Activated CD4-positive, alpha-beta T cell treated with anti-CD3 and anti-CD28 coated beads, Interleukin-2, amount 10 ng/mL, durations not matched to agents 7 days and 5 days (primary cell): ENCODE measurements around the gene LRRC7. TPM values are rescaled to one million over a fixed set of nuclear protein-coding genes. Genes with fewer than 3 reads are reported as not detected.

ENCODE experiments used
- CTCF ChIA-PET: fragments of 350-600 bp; sonication (Branson Sonifier 250); formaldehyde crosslinking; loops from one replicate; lab custom pipeline; 2021; ENCODE audit warnings: antibody characterized with exemption; lab: Charles Lee
- POLR2A ChIA-PET: fragments of 350-600 bp; sonication (Branson Sonifier 250); formaldehyde crosslinking; loops from one replicate; lab custom pipeline; 2021; ENCODE audit warnings: antibody characterized with exemption; lab: Charles Lee
- DNase-seq: peaks from one replicate; pipeline ENCODE4 v3.0.0-alpha.2; 2020
- H3K27ac Mint-ChIP-seq: one replicate; pipeline ENCODE4 v1.8.0; 2021; ENCODE audit warnings: mild to moderate bottlenecking, moderate library complexity, mixed read lengths
- H3K27me3 Mint-ChIP-seq: one replicate; pipeline ENCODE4 v1.8.0; 2021; ENCODE audit warnings: mixed read lengths
- H3K36me3 Mint-ChIP-seq: one replicate; pipeline ENCODE4 v1.8.0; 2021; ENCODE audit warnings: low read depth, mixed read lengths
- H3K4me1 Mint-ChIP-seq: one replicate; pipeline ENCODE4 v1.8.0; 2021; ENCODE audit warnings: mixed read lengths
- H3K4me3 Mint-ChIP-seq: one replicate; pipeline ENCODE4 v1.8.0; 2021; ENCODE audit warnings: mild to moderate bottlenecking, moderate library complexity, mixed read lengths
- H3K9me3 Mint-ChIP-seq: one replicate; pipeline ENCODE4 v1.8.0; 2021; ENCODE audit warnings: mixed read lengths
- total RNA-seq, 2 experiments: library from RNA; stranded (reverse); gene quantifications; one replicate each; pipeline ENCODE4 v1.2.3, GENCODE V29; 2021

The LRRC7 gene
- total RNA-seq, 2 experiments from 2014 or later, result not detected

DNA sequence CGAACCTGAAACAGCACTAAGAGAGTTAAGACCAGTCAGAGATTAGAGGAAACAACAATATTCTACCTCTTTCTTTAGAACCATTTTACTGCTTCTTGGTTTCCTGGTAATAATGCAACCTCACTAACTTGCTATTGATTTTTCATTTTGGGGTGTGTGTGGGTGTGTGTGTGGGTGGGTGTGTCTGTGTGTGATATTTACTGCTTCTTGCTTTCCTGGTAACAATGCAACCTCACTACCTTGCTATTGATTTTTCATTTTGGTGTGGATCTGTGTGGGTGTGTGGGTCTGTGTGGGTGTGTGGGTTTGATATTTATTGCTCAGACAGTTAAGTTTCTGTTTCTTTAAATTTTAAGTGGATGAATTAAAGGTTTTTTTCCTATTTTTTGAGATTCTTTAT is 208.8 kb downstream of the LRRC7 start:
- DNase-seq, result no peak
- Mint-ChIP-seq H3K27ac (no peak overlapping the region), H3K9me3 (no peaks in the 10 kb centered on the region), H3K4me1 (no peaks in the 10 kb centered on the region), H3K4me3 (no peak overlapping the region), H3K27me3 (no peaks in the 10 kb centered on the region), H3K36me3 (no peaks in the 10 kb centered on the region)
- POLR2A ChIA-PET, result no interaction called here
- CTCF ChIA-PET, result no interaction called here

DNA sequence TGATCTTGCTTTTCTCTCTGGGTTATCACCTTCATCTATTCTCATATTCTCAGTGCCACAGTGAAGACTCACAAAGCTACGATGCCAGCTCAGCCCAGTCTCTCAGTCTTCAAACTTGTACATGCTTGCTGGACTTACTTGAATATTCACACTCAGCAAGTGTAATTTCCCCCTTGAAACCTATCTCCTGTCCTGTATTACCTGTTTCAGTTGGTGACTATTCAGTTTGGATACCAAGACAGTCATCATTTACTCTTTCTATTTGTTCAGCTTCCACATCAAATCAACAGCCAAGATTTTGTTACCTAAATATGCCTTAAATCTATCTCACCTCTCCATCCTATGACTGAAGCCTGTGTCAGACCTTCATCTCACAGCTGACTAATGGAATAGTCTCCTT is 209.7 kb downstream of the LRRC7 start:
- Mint-ChIP-seq H3K4me3 (no peak overlapping the region), H3K36me3 (no peaks in the 10 kb centered on the region), H3K4me1 (no peaks in the 10 kb centered on the region), H3K27me3 (no peaks in the 10 kb centered on the region), H3K27ac (no peak overlapping the region), H3K9me3 (no peaks in the 10 kb centered on the region)
- no peak for DNase-seq
- CTCF ChIA-PET, result no interaction called here
- POLR2A ChIA-PET, result no interaction called here

DNA sequence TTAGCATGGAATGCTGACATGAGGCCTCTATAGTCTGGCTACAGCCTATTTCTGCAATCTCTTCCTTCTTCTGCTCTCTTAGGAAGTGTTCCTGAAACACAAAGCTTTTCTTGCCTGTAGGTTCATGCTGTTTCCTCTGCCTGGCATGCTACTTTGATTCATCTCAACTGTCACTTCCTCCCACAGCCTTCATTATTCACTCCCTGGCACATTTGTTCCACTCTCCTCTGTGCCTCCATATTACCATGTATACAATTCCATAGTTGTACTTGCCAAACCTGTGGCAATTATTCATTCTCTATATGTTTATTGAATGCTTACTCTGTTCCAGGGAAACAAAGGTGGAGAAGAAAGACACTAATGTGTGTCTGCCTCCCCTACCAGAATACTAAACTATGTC is 210.2 kb downstream of the LRRC7 start:
- H3K36me3 Mint-ChIP-seq, result no peaks in the 10 kb centered on the region
- CTCF ChIA-PET, result no interaction called here
- no peaks in the 10 kb centered on the region for H3K4me1 Mint-ChIP-seq
- DNase-seq, result no peak
- H3K27me3 Mint-ChIP-seq, result no peaks in the 10 kb centered on the region
- H3K4me3 Mint-ChIP-seq, result no peak overlapping the region
- no peak overlapping the region for H3K27ac Mint-ChIP-seq
- peaks cover under 1% of the 10 kb centered on the region for H3K9me3 Mint-ChIP-seq
- POLR2A ChIA-PET, result no interaction called here

DNA sequence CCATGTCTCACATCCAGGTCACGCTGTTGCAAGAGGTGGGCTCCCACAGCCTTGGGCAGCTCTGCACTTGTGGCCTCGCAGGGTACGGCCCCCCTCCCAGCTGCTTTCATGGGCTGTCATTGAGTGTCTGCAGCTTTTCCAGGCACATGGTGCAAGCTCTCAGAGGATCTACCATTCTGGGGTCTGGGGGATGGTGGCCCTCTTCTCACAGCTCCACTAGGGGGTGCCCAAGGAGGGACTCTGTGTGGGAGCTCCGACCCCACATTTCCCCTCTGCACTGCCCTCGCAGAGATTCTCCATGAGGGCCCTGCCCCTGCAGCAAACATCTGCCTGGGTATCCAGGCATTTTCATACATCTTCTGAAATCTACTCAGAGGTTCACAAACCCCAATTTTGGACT is 219.4 kb downstream of the LRRC7 start:
- DNase-seq, result no peak
- Mint-ChIP-seq H3K9me3 (peaks cover 3% of the 10 kb centered on the region), H3K36me3 (no peaks in the 10 kb centered on the region), H3K27ac (no peak overlapping the region), H3K4me3 (no peak overlapping the region), H3K27me3 (peaks cover 2% of the 10 kb centered on the region), H3K4me1 (no peaks in the 10 kb centered on the region)
- POLR2A ChIA-PET, result no interaction called here
- CTCF ChIA-PET, result interaction anchor here (1.2 kb wide), 1 partner anchor 8 kb away, joined by 3 read pairs; no protein-coding TSS in a partner anchor

DNA sequence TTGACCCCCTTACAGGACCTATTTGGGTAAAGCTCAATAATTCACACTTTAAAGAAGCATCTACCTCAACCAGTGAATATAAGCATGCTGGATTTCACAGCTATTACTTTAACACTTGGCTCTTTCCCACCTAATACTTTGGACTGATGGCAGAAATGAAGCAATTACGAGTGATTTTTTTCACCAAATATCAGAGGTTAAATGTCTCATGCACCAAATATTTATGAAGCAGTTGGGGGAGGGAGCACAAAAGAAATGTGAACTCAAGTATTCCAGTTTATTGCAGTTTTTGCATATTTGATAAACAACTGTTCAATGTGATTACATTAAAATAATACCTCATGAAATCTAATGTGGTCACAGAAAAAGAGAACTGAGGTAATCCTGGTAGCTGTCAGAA is 223.6 kb downstream of the LRRC7 start:
- ChIA-PET POLR2A (no interaction called here), CTCF (no interaction called here)
- H3K9me3 Mint-ChIP-seq, result no peaks in the 10 kb centered on the region
- H3K4me1 Mint-ChIP-seq, result no peaks in the 10 kb centered on the region
- H3K4me3 Mint-ChIP-seq, result no peak overlapping the region
- H3K36me3 Mint-ChIP-seq, result no peaks in the 10 kb centered on the region
- DNase-seq, result no peak
- H3K27ac Mint-ChIP-seq, result no peak overlapping the region
- peaks cover 2% of the 10 kb centered on the region for H3K27me3 Mint-ChIP-seq

DNA sequence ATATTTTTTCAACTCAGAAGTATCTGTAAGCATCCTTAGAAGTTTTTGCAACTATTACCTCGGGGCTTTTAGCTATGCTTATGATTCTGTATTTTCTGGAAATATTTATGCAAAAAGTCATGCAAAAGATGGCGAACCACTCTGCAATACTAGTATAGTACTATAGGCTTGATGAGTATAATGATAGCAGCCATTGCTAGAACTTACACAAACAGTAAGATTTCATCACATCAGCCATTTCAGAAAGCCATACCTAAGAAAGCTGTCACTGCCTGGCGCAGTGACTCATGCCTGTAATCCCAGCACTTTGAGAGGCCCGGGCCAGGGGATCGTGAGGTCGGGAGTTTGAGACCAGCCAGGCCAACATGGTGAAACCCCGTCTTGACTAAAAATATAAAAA is 227.1 kb downstream of the LRRC7 start:
- Mint-ChIP-seq H3K9me3 (no peaks in the 10 kb centered on the region), H3K27me3 (peaks cover 2% of the 10 kb centered on the region), H3K4me1 (no peaks in the 10 kb centered on the region), H3K27ac (no peak overlapping the region), H3K4me3 (no peak overlapping the region), H3K36me3 (no peaks in the 10 kb centered on the region)
- ChIA-PET CTCF (no interaction called here), POLR2A (no interaction called here)
- DNase-seq, result no peak

DNA sequence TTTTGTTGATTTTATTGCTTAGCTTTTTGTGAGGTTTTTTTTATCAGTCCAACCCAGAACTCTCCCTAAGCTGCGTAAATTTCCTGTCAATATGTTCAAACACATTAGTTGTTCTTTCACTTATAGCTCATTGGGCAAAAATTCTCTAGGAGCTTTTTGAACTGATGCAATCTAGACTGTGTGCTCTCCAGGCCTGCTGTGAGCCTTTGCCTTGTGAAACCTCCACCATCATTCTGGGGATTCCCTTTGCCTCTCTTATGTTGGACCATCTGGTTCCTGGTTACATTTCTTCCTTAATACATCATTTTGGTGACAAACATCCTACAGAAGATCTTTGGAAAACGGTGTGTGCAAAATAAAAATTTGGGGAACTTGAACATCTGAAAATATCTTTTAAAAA is 247.2 kb downstream of the LRRC7 start:
- Mint-ChIP-seq H3K4me3 (no peak overlapping the region), H3K9me3 (no peaks in the 10 kb centered on the region), H3K27me3 (no peaks in the 10 kb centered on the region), H3K36me3 (no peaks in the 10 kb centered on the region), H3K4me1 (no peaks in the 10 kb centered on the region), H3K27ac (no peak overlapping the region)
- ChIA-PET POLR2A (no interaction called here), CTCF (no interaction called here)
- DNase-seq, result no peak

DNA sequence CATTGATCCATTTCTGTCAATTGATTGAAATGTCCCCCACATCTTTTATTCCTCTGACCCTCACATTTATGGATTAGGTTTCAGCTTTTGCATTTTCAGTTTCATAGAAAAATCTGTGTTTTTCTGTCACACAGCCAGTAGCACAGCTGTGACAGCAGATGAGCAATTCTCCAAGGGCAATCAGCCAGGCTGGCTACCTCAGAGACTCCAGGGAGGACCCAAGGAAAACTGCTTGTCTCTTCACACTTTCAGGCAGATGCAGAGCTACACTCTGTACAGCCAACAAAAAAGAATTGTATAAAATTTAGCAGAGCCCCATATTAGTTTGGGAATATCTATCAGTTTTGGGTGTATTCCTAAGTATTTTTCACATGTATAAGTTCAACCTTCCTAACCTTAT is 257.2 kb downstream of the LRRC7 start:
- CTCF ChIA-PET, result no interaction called here
- H3K27ac Mint-ChIP-seq, result no peak overlapping the region

DNA sequence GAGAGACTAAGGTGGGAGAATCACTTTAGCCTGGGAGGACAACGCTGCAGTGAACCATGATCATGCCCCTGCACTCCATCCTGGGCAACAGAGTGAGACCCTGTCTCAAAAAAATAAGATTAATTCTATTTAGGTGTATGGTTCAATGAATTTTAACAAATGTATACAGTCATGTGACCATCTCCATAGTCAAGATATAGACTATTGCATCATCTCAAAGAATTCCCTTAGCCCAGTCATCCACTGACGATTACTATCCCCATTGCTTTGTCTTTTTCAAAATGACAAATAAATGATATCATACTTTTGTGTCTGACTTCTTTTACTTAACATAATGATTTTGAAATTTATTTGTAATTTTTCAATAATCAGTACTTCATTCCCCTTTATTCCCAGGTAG is 260.0 kb downstream of the LRRC7 start:
- Mint-ChIP-seq H3K4me3 (no peak overlapping the region), H3K27me3 (no peaks in the 10 kb centered on the region), H3K4me1 (no peaks in the 10 kb centered on the region), H3K9me3 (no peaks in the 10 kb centered on the region), H3K27ac (no peak overlapping the region), H3K36me3 (no peaks in the 10 kb centered on the region)
- ChIA-PET POLR2A (no interaction called here), CTCF (interaction anchor here (1.0 kb wide), 1 partner anchor 26 kb away, joined by 3 read pairs; no protein-coding TSS in a partner anchor)
- DNase-seq, result no peak

More for the DNA sequence above, 257.2 kb downstream of the LRRC7 start:
- peaks cover 2% of the 10 kb centered on the region for H3K9me3 Mint-ChIP-seq
- no peaks in the 10 kb centered on the region for H3K36me3 Mint-ChIP-seq
- H3K4me1 Mint-ChIP-seq, result no peaks in the 10 kb centered on the region
- POLR2A ChIA-PET, result no interaction called here
- no peak overlapping the region for H3K4me3 Mint-ChIP-seq
- no peaks in the 10 kb centered on the region for H3K27me3 Mint-ChIP-seq
- no peak for DNase-seq

DNA sequence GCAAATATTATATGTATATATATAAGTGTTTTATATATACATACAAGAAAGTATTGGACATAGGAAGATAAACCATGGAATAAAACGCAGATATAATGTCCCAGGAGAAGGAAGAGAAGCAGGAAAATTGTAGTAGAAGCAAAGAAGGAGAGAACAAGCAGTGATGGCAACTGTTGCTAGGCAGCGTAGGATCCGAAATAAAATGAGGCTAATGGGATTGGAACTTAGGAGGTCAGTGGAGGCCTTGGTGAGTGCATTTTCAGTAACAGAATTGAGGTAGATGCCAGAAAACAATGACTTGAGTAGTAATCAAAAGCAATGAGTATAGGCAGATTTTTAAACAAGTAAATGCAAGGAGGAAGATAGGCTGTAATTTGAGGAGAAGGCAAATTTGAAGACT is 265.8 kb downstream of the LRRC7 start:
- no peaks in the 10 kb centered on the region for H3K27me3 Mint-ChIP-seq
- ChIA-PET POLR2A (no interaction called here), CTCF (no interaction called here)
- H3K9me3 Mint-ChIP-seq, result no peaks in the 10 kb centered on the region
- no peak overlapping the region for H3K27ac Mint-ChIP-seq
- no peaks in the 10 kb centered on the region for H3K36me3 Mint-ChIP-seq
- no peak overlapping the region for H3K4me3 Mint-ChIP-seq
- DNase-seq, result no peak
- H3K4me1 Mint-ChIP-seq, result no peaks in the 10 kb centered on the region

DNA sequence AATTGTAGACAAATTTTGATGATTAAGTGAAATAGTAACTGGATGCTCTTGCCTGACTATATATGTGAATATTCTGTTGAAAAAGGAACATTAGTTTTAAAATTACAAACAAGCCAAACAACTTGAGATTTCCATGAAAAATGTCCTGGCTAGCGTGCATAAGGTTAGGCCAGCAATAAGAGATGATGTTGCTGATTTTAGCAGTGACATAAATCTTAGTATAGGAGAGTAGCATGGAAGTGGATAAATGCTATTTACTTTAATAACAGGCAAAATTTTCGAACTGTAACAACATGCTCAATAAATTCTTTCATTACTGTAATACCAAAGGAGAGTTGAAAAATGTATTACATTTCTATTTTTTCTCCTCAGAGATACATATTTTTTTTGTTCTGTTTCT is 266.6 kb downstream of the LRRC7 start:
- H3K27ac Mint-ChIP-seq, result no peak overlapping the region
- no peak for DNase-seq
- no peaks in the 10 kb centered on the region for H3K27me3 Mint-ChIP-seq
- H3K4me1 Mint-ChIP-seq, result no peaks in the 10 kb centered on the region
- H3K9me3 Mint-ChIP-seq, result no peaks in the 10 kb centered on the region
- no peaks in the 10 kb centered on the region for H3K36me3 Mint-ChIP-seq
- no peak overlapping the region for H3K4me3 Mint-ChIP-seq
- POLR2A ChIA-PET, result no interaction called here
- CTCF ChIA-PET, result no interaction called here

DNA sequence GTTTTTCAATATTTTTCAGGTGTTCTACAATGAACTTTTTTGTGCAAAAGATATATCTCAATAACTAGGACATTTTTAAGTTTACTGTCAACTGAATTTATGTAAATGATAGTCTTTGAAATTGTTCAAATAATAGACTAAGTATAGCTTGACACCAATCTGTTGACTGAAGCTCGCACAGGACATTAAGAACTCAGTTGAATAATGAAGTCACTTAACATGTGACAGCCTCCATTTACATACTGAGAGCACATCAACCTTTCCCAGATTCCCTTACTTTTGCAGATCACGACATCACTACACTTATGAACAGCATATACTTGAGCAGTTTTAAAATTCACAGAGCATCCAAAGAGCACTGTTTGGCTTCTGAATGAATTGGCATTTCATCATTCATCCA is 268.2 kb downstream of the LRRC7 start:
- ChIA-PET CTCF (no interaction called here), POLR2A (no interaction called here)
- no peak for DNase-seq
- H3K27me3 Mint-ChIP-seq, result no peaks in the 10 kb centered on the region
- no peak overlapping the region for H3K4me3 Mint-ChIP-seq
- no peaks in the 10 kb centered on the region for H3K36me3 Mint-ChIP-seq
- H3K27ac Mint-ChIP-seq, result no peak overlapping the region
- H3K4me1 Mint-ChIP-seq, result no peaks in the 10 kb centered on the region
- H3K9me3 Mint-ChIP-seq, result no peaks in the 10 kb centered on the region

DNA sequence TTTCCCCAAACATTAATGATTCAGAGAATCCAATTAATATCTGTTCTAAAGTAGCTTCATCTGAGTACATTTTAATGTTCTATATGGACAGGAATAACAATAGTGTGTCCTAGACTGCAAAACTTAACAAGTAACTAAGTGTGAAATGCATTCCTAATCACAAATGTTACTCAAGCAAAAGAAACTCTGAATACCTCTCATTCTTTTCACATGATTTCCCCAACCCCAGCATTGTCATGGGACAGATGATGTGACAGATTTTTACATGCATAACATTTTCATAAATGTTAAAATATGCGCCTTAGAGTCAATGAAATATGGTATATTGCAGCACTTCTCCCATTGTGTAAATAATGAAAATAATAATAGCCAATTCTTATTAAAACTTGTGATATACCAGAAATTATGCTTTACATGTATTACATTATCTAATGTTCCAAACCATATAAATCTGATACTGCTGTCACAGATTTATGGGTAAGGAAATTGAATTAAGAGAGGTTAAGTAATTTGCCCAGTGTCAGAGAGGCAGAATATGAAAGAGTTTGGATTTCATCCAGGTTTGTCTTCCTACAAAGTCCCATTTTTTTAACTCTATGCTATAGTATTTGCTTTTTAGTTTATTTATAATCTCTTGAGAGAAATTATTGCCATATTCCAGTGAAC is 269.4 kb downstream of the LRRC7 start:
- Mint-ChIP-seq H3K36me3 (no peaks in the 10 kb centered on the region), H3K27ac (no peak overlapping the region), H3K4me3 (no peak overlapping the region), H3K27me3 (no peaks in the 10 kb centered on the region), H3K4me1 (no peaks in the 10 kb centered on the region), H3K9me3 (no peaks in the 10 kb centered on the region)
- no peak for DNase-seq
- ChIA-PET POLR2A (no interaction called here), CTCF (no interaction called here)

DNA sequence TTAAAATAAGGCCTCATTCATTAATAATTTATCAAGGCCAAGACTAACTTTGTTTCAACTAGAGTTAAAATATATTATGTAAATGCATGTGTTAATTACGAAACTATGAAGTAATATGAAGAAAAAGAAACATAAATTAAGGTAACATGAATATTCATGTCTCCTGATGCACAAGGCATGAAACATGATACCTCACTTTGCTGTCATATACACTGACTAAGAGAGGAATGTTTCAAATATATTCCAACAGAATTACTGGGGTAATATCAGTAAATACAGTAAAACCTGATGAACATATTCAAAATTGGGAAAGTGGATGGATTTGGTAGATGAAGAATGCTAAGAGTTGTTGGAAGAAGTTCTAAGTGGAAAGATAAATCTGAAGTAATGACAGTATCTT is 274.6 kb downstream of the LRRC7 start:
- no peaks in the 10 kb centered on the region for H3K4me1 Mint-ChIP-seq
- no peak overlapping the region for H3K4me3 Mint-ChIP-seq
- no peaks in the 10 kb centered on the region for H3K27me3 Mint-ChIP-seq
- ChIA-PET CTCF (no interaction called here), POLR2A (no interaction called here)
- no peak overlapping the region for H3K27ac Mint-ChIP-seq
- DNase-seq, result no peak
- no peaks in the 10 kb centered on the region for H3K9me3 Mint-ChIP-seq
- H3K36me3 Mint-ChIP-seq, result no peaks in the 10 kb centered on the region
